GM12878 (cell line): Measurements from ENCODE around the gene DIP2B. TPM values are rescaled to one million over a fixed set of nuclear protein-coding genes. Genes with fewer than 3 reads are reported as not detected.

Experiments used
- ATAC-seq: fragments of 200-7000 bp; cut with Tn5 transposase; 3 replicates; pipeline ENCODE4 v1.9.1; 2020; ENCODE audit warnings: mild to moderate bottlenecking, moderate library complexity
- BruUV-seq: library from RNA; stranded (reverse); fragments of 400-500 nt; replicated peaks from 2 replicates; lab custom pipeline; 2021; lab: Mats Ljungman, UMichigan
- CTCF ChIA-PET: fragments of 300-600 bp; sonication (Branson Sonifier 250); formaldehyde crosslinking; extraction: SDS; loops from one replicate; lab custom pipeline; 2021; ENCODE audit warnings: inconsistent platforms; lab: Yijun Ruan, JAX
- POLR2A ChIA-PET: fragments of 350-600 bp; formaldehyde crosslinking; extraction: SDS; loops from one replicate; lab custom pipeline; 2021; ENCODE audit warnings: inconsistent platforms; lab: Charles Lee
- RAD21 ChIA-PET: fragments of 300-600 bp; sonication (Branson Sonifier 250); formaldehyde crosslinking; loops from one replicate; lab custom pipeline; 2023; ENCODE audit warnings: antibody characterized with exemption; ENCODE audit not compliant: unreplicated experiment; lab: Charles Lee
- SMC1A ChIA-PET: fragments of 300-600 bp; sonication (Branson Sonifier 250); formaldehyde crosslinking; loops from one replicate; lab custom pipeline; 2023; ENCODE audit not compliant: unreplicated experiment, uncharacterized antibody; lab: Charles Lee
- DNase-seq: peaks from one replicate; pipeline ENCODE4 v3.0.0-alpha.2; 2011; ENCODE audit warnings: low read depth, low spot score
- FAIRE-seq: peaks from 3 replicates; lab custom pipeline; 2011; peaks lifted over from hg19 to GRCh38; lab: Jason Lieb, UNC
- H2AFZ ChIP-seq: 2 replicates; pipeline ENCODE4 v1.6.0; 2011; ENCODE audit warnings: low read depth, low read length, control low read depth; ENCODE audit not compliant: control insufficient read depth
- H3K27ac ChIP-seq: 2 replicates; pipeline ENCODE4 v1.5.1; 2011; ENCODE audit warnings: control low read depth; ENCODE audit not compliant: control insufficient read depth, insufficient read depth
- H3K27me3 ChIP-seq, 2 experiments: replicated peaks in 1 of 2; 2 replicates each; pipeline versions ENCODE4 v1.6.0 to v1.6.1; 2011; ENCODE audit warnings: low read length in 1 of 2; ENCODE audit not compliant: control insufficient read depth in 2 of 2, insufficient read depth in 2 of 2
- H3K36me3 ChIP-seq, 2 experiments: 2 replicates each; pipeline ENCODE4 v1.5.1; 2011; ENCODE audit warnings: low read length in 1 of 2; ENCODE audit not compliant: control insufficient read depth in 2 of 2, insufficient read depth in 2 of 2
- H3K4me1 ChIP-seq: 2 replicates; pipeline ENCODE4 v1.6.1; 2011; ENCODE audit warnings: mild to moderate bottlenecking, low read length, moderate library complexity, mixed read lengths; ENCODE audit not compliant: control insufficient read depth, insufficient read depth
- H3K4me2 ChIP-seq: 2 replicates; pipeline ENCODE4 v1.6.0; 2011; ENCODE audit warnings: control low read depth; ENCODE audit not compliant: control insufficient read depth, insufficient read depth
- H3K4me3 ChIP-seq: fragments of 200-600 bp; sonication (generic); 2 replicates; pipeline ENCODE4 v1.5.1; 2016
- H3K79me2 ChIP-seq: 2 replicates; pipeline ENCODE4 v1.6.0; 2011; ENCODE audit warnings: low read length; ENCODE audit not compliant: control insufficient read depth, insufficient read depth
- H3K9ac ChIP-seq: 2 replicates; pipeline ENCODE4 v1.8.0; 2011; ENCODE audit warnings: low read length, control low read depth, mixed read lengths; ENCODE audit not compliant: control insufficient read depth, insufficient read depth
- H3K9me3 ChIP-seq: replicated peaks from 3 replicates; pipeline ENCODE4 v1.5.1; 2011; ENCODE audit warnings: mild to moderate bottlenecking, low read length; ENCODE audit not compliant: control insufficient read depth, insufficient read depth
- H4K20me1 ChIP-seq: 2 replicates; pipeline ENCODE4 v1.6.0; 2011; ENCODE audit not compliant: control insufficient read depth, insufficient read depth
- ESRRA ChIP-seq: IDR thresholded peaks from 2 replicates; pipeline ENCODE4 v1.6.1; 2012; ENCODE audit warnings: mild to moderate bottlenecking, low read length, improper control_type of control experiment
- MEF2B ChIP-seq: fragments of 450-650 bp; IDR thresholded peaks from 2 replicates; pipeline ENCODE4 v1.6.1; 2018; ENCODE audit warnings: mild to moderate bottlenecking, moderate library complexity; ENCODE audit not compliant: partially characterized antibody, poor library complexity, severe bottlenecking
- POLR2AphosphoS5 ChIP-seq: IDR thresholded peaks from 2 replicates; pipeline ENCODE4 v1.6.1; 2011; ENCODE audit warnings: mild to moderate bottlenecking, low read length, inconsistent platforms
- WGBS: methylation state at CpG from one replicate; pipeline ENCODE4 v1.1.6; 2016; ENCODE audit warnings: low lambda C conversion rate; ENCODE audit not compliant: insufficient replicate concordance, insufficient coverage; ENCODE audit errors: missing lambda C conversion rate; 5-methylcytosine and 5-hydroxymethylcytosine counted together
- in situ Hi-C: fragments of 300-500 bp; cut with MboI; formaldehyde crosslinking; loops from 9 replicates; pipeline ENCODE4 v1.14.3; 2018; ENCODE audit warnings: mixed read lengths
- intact Hi-C: fragments of 100-400 bp; cut with micrococcal nuclease; formaldehyde crosslinking; loops from one replicate; pipeline ENCODE4 v1.14.2; 2022; ENCODE audit not compliant: unreplicated experiment
- polyA plus RNA-seq, 11 experiments: library from polyadenylated mRNA; depleted of rRNA in 4 of 11; unstranded in 6 of 11; stranded (reverse) in 5 of 11; fragments of >200 nt; fragmentation: Nextera tagmentation in 4 of 11; fragmentation: Illumina TruSeq in 1 of 11; extraction: Ambion mirVana in 4 of 11; extraction: Trizol in 1 of 11; gene quantifications; 1 replicate in 1 of 11; 2 replicates in 10 of 11; pipeline versions ENCODE4 v1.2.1 to v1.2.3, GENCODE V29; 2011 to 2016; ENCODE audit warnings: inconsistent platforms in 2 of 11, missing spikeins in 2 of 11, low read depth in 1 of 11
- total RNA-seq, 4 experiments: library from RNA; depleted of rRNA in 3 of 4; stranded (reverse); fragments of >200 nt in 3 of 4; fragmentation: Illumina TruSeq in 1 of 4; extraction: Trizol in 1 of 4; gene quantifications; 2 replicates each; pipeline versions ENCODE4 v1.2.1 to v1.2.3, GENCODE V29; 2013 to 2021
- TF ChIP-seq, protein P1 (sequence below): IDR thresholded peaks from 2 replicates; pipeline ENCODE4 v1.6.1; 2011; ENCODE audit warnings: borderline replicate concordance, low read depth, mild to moderate bottlenecking, moderate library complexity, low read length; ENCODE audit not compliant: insufficient read depth, poor library complexity, severe bottlenecking
- TF ChIP-seq, protein P2 (sequence below), 3 experiments: IDR thresholded peaks in 2 of 3; conservative IDR thresholded peaks in 1 of 3; 2 replicates each; pipeline ENCODE4 v1.5.1; 2011; ENCODE audit warnings: low read depth in 3 of 3, low read length in 3 of 3, mild to moderate bottlenecking in 3 of 3, control low read depth in 2 of 3, moderate library complexity in 2 of 3, inconsistent platforms in 1 of 3, mixed read lengths in 1 of 3; ENCODE audit not compliant: control insufficient read depth in 2 of 3, insufficient read depth in 1 of 3; ENCODE audit errors: extremely low read depth in 1 of 3

The DIP2B gene
- total and polyA plus RNA-seq, 10 of the 15 experiments (the other 5 are each of a cell fraction or from before 2014, with no cell fraction given) = 4.5 to 30.0 (median 18.6) TPM

GRCh38 chr12:50685641-50686040, 180.9 kb downstream of the DIP2B start:
- 100% methylated on average over 1 of the region's 1 CpG for WGBS
- SMC1A ChIA-PET = interaction anchor here (0.9 to 1.4 kb wide), 3 partner anchors 9 to 11 kb away, joined by 3 to 4 read pairs (median 4); no protein-coding TSS in a partner anchor
- intact Hi-C loops = no loop called here
- Histone ChIP-seq H3K79me2 (no peaks in the 10 kb centered on the region), H3K36me3 (peaks cover 0 to 11% of the 10 kb centered on the region in 2 experiments; a peak in 2 of 4 replicates), H3K4me2 (no peak overlapping the region), H3K9ac (no peak overlapping the region), H4K20me1 (no peaks in the 10 kb centered on the region), H3K27ac (no peak overlapping the region), H3K4me1 (no peaks in the 10 kb centered on the region), H3K27me3 (no peaks in the 10 kb centered on the region), H2AFZ (no peak overlapping the region), H3K4me3 (no peak overlapping the region), H3K9me3 (no peaks in the 10 kb centered on the region)
- ATAC-seq (no peak), FAIRE-seq (no peak), DNase-seq (no peak)
- POLR2A ChIA-PET = no interaction called here
- BruUV-seq = no TSS peak
- in situ Hi-C loops = no loop called here
- TF ChIP-seq, protein P1, sequence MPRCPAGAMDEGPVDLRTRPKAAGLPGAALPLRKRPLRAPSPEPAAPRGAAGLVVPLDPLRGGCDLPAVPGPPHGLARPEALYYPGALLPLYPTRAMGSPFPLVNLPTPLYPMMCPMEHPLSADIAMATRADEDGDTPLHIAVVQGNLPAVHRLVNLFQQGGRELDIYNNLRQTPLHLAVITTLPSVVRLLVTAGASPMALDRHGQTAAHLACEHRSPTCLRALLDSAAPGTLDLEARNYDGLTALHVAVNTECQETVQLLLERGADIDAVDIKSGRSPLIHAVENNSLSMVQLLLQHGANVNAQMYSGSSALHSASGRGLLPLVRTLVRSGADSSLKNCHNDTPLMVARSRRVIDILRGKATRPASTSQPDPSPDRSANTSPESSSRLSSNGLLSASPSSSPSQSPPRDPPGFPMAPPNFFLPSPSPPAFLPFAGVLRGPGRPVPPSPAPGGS = no peak
- no peak for TF ChIP-seq MEF2B
- no peak for TF ChIP-seq ESRRA
- TF ChIP-seq, protein P2, sequence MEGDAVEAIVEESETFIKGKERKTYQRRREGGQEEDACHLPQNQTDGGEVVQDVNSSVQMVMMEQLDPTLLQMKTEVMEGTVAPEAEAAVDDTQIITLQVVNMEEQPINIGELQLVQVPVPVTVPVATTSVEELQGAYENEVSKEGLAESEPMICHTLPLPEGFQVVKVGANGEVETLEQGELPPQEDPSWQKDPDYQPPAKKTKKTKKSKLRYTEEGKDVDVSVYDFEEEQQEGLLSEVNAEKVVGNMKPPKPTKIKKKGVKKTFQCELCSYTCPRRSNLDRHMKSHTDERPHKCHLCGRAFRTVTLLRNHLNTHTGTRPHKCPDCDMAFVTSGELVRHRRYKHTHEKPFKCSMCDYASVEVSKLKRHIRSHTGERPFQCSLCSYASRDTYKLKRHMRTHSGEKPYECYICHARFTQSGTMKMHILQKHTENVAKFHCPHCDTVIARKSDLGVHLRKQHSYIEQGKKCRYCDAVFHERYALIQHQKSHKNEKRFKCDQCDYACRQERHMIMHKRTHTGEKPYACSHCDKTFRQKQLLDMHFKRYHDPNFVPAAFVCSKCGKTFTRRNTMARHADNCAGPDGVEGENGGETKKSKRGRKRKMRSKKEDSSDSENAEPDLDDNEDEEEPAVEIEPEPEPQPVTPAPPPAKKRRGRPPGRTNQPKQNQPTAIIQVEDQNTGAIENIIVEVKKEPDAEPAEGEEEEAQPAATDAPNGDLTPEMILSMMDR (IDR thresholded peaks at IDR 0.05 in 2 of 3, conservative IDR thresholded peaks at IDR 0.05 in 1 of 3; ENCODE audit: control insufficient read depth in 2 of 3, extremely low read depth in 1 of 3, insufficient read depth in 1 of 3, low read depth in 3 of 3, low read length in 3 of 3) = no peak
- no peak for TF ChIP-seq POLR2AphosphoS5
- RAD21 ChIA-PET = no interaction called here
- CTCF ChIA-PET = no interaction called here
